Stimulated activated CD8-positive, alpha-beta memory T cell treated with anti-CD3 and anti-CD28 coated beads, Interleukin-7, amount 100 ng/mL, for 48 hours (primary cell): ENCODE data around the gene DNAJB5.
"Not testable (repeated sequence)": the region's sequence is repeated elsewhere in the genome, so short reads cannot be mapped to it uniquely, and the experiment has no call there.

Experiments
- DNase-seq, 2 donors: peaks; one replicate each; pipeline ENCODE4 v3.0.0-alpha.2; 2020; ENCODE audit warnings: low read depth in 1 of 2; ENCODE audit errors: extremely low read depth in 1 of 2

DNAJB5 gene

DNA sequence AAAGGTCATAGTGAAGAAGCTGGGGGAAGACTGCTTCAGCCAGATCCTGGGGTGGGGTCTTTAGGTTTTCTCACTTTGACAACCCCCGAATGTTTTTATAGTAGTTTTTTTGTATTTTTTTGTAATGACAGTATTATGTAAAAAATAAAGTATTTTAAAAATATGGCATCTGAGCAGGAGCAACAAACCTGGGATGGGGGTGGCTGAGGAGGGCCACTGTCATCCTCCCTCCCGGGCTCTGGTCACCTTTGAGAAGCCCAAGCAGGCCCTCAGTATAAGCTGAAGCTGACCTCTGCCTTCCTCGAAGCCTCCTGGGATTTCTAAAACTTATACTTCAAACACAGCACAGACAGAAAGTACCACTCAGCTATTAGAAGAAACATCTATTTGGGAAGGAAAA is 8.7 kb downstream of the DNAJB5 start:
- DNase-seq = no peak

DNA sequence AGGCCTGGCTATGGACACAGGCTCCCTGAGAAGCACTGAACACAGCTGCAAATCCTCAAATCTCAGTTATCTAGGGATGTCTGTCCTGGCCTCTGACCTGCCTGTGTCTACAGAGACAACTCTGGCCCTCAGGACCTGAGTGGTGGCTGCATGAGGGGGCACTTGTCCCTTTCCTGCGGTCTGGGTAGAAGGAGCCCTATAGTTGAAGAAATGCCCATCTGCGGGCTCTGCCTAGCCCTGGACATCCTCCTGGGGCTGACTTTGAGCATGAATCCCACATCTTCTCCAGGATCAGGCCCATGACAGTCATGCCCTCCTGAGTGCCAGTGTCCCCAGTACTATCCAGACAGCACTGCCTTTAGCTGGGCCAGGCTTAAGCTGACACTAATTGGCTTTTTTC is 10.0 kb downstream of the DNAJB5 start:
- no peak for DNase-seq

DNA sequence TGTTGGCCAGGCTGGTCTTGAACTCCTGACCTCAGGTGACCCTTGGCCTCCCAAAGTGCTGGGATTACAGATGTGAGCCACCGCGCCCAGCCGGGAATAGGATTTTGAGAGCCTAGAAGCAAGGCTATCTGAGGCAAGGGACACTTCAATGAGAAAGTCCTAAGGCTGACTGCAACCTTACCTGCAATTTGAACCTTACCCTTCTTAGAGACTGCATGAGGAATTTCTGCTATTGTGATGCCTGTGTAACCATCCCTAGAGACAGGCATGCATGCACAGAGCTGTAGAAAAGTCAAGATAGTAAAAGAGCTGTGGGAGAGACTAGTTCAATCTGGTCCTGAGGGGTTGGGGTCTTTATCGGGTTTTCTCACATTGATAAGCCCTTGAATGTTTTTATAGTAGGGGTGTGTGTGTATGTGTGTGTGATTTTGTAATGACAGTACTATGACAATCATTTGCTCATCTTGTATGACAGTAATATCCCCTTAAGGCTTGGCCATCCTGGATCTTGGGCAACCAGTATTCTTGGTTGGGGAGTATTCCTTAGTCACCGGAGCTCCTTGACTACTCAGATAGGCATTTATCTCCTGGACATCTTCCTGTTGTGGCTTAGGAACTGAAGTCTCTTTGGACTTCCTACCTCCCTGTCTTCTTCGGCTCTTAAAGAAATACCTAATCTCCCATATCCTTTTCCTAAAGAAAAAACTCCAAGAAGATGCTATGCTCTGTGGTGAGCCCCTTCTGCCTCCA is 11.2 kb downstream of the DNAJB5 start:
- DNase-seq = no peak

DNA sequence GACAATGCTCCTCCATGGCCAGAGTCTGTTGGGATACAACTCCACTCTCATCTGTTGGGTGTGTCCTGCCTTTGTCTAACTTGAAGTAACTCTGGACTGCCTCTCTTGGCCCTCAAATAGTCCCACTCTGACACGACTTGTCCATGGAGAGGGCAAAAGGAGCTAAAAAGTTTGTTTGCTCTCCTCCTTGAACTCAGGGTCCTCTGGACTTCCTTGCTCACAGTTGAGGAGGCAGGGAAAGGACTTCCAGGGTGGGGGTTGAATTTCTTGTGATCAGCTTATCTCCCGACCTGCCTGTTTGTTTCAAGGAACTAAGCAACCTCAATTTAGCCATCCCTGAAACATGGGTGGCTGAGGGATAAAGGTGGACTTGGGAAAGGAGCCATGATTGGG is 11.7 kb downstream of the DNAJB5 start:
- no peak for DNase-seq

DNA sequence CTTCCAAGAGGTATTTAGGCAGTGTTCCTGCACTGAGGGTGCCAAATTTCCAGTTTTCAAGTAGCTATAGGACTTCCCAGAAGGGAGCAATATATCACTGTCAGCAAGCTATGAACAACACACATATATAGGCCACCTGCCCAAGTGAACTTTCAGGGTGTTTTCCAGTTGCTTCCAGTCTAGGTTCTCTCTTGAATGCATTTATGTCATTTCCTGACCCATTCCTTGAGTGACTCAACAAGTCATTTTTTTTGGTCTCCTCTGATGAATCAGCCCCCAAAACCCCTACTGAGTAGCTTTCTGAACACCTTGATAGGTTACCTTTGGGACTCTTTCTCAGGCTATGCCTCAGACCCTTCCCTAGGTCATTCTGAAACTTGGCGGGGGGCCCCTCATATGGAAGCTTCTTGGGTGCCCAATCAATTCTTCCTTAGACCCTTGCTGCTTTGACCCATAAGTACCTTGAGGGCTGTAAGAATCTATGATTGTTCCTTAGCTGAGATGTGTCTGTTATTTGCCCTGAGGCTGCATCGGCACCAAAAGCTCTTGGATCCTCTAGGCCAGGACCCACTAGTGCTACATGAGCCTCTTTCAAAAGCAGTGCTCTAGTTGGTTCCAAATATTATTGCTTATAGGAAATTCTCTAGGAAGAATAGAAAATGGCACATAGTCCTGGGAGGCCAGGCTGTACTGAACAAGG is 12.4 kb downstream of the DNAJB5 start:
- no peak for DNase-seq

DNA sequence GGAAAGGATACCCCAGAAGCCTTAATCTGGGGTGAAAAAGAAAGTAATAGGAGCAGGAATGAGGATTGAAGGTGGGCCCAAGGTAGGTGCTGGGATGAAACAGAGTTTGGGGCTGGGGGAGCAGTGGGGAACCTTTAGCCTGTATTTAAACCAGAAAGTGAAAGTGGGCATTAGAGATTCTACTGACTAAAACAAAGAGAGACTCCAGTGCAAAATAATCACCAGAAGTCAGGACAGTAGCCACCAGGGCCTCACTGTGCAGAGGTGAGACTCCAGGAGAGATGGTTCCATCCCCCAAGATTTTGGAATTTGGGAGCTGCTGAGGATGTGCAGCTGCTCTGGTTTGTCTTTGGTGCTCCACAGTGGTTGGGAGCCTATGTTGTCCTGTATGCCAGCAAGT is 13.1 kb downstream of the DNAJB5 start:
- no peak for DNase-seq

DNA sequence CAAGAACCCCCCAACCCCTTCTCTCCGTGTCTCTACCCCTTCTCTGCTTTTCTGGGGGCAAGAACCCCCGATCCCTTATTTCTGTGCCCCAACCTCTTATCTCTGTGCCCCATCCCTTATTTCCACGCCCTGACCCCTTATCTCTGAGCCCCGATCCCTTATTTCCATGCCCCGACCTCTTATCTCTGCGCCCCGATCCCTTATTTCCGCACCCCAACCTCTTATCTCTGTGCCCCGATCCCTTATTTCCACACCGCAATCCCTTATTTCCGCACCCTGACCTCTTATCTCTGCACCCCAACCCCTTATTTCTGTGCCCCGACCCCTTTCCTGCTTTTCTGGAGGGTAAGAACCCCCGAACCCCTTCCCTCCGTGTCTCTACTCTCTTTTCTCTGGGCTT is 14.8 kb downstream of the DNAJB5 start:
- DNase-seq = not testable (repeated sequence)

DNA sequence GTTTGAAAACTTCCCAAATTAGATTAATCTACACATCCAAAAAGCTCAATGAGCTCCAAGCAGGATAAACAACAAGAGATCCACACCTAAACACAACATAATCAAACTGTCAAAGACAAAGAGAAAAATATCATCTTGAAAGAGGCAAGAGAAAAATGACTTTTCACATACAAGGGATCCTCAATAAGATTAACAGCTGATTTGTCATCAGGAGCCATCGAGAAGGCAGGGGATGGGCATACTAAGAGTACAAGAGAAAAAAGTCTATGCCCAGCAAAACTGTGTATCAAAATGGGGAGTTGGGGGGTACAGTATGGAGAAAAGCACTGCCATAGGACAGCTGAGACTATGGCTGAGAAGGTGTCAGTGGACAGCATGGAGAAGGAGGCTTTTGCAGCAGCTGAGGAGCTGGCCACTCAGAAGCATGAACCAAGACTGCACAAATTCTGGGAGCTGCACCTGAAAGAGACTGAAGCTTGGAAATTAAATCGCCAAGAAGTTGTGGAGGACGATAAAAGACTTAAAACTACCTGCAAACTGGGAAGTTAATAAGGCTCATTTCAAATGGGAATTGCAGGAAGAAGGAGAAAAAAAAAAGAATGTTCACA is 20.9 kb downstream of the DNAJB5 start:
- no peak for DNase-seq

DNA sequence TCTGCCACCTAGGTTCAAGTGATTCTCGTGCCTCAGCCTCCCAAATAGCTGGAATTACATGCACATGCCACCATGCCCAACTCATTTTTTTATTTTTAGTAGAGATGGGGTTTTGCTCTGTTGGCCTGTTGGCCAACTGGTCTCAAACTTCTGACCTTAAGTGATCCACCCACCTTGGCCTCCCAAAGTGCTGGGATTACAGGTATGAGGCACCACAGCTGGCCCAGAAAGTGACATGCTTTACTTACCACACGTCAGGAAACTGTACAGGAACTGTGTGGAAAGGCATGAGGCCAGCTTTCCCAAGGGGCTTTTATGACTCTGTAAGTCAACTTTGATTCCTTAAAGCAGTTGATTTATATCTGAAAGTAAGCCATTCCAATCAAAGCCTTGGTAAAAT is 25.0 kb downstream of the DNAJB5 start:
- DNase-seq = no peak

DNA sequence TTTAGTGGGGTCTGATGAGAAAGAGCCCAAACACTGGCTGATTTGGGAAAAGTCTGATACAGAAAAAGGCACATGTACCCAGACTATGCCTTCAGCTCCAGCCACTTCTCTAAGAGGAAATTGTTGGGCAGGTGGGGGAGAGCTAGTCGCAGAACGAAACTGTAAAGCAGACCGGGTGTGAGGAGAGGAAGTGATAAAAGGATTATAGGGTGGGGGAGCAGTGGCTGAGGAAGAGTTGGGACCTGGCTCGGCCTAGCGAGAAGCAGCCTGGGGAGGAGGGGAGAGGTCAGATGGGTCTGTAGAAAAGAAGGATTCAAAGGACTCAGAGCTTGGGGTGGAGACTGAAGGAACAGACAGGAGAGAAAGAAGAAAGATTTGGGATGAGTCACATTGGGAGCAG is 33.9 kb downstream of the DNAJB5 start:
- not testable (repeated sequence) for DNase-seq

DNA sequence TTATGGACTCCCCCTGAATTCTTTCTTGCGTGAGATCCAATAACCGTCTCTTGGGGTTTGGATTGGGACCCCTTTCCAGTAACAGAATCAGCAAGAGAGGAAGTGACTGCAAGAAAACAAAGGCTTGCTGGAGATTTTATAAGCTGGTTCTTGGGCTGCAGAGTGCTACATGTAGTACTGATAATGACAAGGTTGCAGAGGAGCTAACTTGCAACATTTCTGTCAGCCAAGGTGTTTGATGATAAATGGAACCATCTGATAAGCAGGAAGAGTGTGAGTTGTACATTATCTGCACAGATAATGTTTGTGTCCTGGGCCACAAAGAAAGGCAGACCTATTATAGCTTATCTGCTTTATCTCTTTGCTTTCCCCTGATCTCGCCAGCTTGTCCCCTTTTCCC is 37.1 kb downstream of the DNAJB5 start:
- DNase-seq = no peak

DNA sequence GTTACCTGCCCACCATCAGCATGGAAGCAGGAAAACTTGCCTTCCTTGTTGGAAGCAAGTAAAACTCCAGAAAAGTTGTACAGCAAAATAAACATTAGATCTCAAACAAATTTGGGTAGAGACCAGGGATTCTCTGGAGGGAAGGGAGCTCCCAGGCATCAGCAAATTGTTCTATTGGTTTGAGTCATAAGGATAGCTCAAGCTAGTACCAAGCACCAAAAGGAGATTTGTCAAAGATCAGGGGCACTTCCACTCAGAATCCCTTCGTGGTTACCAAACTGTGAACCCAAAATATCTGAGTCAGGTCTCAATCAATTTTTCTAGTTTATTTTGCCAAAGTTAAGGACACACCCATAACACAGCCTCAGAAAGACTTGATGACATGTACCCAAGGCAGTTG is 37.8 kb downstream of the DNAJB5 start:
- no peak for DNase-seq

DNA sequence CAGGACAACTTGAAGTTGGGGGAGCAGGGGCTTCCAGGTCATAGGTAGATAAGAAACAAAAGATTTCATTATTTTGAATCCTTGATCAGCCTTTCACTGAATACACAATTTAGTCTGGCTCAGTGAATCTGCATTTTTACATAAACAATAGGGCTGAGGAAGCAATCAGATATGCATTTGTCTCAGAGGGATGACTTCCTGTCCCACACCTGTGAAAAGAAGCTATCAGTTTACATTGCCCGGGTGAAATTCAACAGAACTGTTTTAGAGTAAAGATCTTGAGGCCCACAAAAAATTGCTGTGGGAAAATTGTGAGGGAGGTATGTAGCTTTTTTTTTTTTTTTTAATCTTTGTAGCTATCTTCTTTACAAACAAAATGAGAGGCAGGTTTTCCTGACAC is 38.3 kb downstream of the DNAJB5 start:
- no peak for DNase-seq

DNA sequence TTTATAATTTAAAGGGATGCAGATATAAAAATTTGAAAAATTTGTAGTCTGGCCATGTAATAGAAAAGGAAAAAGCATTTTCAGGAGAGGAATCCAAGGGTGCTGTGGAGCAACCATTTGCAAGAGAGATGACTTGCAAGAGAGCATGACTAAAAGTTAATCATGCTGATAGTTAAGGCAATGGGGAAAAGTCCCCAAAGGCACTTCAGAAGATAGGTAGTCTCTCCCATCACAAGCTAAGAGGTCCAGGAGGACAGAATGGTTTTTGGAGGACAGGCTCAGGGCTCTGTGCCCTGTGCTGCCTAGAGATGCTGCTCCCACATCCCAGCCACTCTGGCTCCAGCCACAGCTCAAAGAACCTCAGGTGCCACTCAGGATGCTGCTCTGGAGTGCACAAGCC is 38.8 kb downstream of the DNAJB5 start:
- no peak for DNase-seq

DNA sequence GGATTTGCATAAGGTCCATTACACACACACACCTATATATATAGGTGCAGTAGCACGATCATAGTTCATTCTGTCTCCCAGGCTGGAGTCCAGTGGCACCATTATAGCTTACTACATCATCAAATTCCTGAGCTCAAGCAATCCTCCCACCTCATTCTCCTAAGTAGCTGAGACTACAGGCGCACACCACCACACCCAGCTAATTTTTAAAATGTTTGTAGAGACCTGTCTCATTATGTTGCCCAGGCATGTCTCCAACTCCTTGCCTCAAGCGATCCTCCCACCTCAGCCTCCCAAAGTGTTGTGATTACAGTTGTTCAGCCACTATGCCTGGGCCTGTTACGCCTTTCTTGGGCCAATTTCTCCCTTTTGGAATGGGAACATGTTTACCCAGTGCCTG is 39.7 kb downstream of the DNAJB5 start:
- DNase-seq = no peak

DNA sequence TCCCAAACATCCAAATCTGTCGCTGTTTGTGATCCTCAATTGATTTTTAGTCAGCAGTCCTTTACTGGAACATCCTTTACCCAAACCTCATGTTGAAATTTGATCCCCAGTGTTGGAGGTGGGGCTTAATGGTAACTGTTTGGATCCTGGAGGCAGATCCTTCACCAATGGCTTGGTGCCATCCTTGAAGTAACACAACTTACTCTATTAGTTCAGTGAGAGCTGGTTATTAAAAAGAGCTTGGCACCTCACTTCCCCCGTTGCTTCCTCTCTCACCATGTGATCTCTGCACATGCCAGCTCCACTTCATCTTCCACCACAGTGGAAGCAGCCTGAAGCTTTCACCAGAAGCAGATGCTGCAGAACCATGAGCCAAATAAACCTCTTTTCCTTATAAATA is 40.3 kb downstream of the DNAJB5 start:
- DNase-seq = no peak

DNA sequence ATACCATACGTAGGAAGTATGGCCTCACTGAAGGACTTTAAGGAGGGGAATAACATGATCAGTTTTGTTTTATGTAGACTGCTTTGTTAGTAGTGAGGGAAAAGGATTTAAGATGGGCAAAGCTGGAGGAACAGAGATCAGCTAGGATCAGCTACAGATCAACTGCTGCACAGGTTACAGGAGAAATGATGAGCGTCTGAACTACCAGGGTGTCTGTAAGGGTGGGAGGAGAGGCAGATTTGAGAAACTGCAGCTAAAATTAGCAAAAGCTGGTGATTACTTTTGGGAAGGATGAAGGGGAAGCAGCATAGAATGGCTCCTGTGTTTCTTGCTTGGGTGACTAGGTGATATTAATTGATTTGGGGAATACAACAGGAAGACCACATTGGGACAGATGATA is 43.6 kb downstream of the DNAJB5 start:
- no peak for DNase-seq

DNA sequence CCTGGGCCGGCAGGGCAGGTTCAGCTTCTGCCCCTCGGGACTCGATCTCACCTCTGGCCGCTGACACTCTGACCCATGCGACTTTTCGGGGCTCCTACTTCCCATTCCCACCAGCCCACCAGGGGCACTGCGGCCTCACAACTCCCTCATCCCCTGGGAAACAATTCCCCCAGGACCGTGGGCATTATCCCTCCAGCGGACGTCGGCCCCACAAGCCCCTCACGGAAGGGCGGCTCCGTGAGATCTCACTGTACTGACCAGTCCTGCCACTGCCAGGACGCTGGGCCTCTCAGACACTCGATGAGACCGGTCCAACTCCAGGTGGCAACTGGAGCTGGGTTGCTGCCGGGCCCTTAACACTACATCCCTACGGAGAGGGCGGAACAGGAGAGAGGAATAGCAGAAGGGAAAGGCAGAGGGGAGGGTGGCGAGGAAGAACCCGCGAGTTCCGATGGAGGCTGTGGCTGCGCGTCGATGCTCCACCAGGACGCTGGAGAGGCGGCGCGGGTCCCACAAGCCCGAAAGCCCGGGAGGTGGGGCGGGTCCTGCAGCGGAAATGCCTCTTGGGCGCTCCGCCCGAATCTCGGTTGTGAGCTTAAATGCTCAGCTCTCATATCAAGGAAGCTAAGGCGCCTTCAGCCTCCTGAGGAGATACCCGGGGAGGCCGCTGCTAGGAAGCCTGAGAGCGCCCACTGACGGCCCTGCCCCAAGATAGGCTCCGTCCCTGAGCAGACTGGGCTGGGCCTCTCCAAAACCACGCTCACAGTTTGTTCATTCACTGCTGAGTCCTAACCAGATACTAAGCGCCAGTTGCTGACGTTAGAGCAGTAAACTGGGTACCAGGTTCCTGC is 46.5 kb downstream of the DNAJB5 start:
- peak; percentile 6 to 18 for DNase-seq

DNA sequence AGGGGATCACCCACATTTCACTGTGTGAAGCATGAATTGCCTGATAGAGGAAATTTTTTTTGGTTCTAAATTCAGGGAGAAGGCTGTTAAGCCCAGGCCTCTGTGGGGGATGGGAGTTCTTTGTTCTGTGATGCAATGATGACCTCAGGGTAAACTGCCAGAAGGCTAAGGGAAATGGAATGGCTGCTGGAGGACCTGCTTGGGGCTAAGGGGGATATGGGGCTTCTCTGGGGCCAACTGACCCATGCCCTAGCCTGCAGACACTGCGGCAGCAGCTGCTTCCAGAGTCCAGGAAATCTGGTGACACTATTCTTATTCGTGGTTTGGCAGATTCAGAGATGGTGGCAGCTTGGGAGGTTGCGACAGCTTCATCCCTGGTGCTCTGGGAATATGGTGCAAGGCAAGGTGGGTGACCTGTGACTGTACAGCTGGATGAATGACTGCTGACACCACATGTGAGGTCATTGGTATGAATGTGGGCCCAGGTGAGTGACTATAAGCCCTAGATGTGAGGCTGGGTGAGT is 52.6 kb downstream of the DNAJB5 start:
- no peak for DNase-seq

DNA sequence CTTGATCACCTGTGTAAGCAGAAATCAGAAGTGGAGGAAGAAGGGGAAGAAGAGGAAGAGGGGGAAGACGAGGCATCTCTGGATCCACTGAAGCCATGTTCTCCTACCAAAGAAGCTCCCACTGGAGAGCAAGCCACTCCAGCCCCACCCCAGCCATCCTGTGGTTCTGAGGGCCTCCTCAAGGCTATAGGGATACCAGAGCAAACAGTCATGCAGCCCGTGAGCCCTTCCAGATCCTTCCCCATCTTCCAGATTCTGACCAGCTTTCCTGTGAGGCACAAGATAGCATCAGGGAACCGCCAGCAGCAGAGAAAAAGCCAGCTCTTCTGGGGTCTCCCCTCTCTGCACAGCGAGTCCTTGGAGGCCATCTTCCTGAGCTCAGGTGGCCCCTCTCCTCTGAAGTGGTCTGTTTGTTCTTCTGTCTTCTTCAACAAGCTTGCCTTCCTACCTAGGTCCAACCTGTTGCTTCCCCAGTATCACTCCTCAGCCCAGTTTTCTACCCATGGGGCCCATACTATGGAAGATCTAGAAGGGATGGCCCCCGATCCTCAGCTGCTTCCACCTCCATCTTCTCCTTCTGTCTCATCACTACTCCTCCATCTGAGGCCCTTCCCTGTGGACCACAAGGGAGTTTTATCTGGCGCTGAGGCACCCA is 53.5 kb downstream of the DNAJB5 start:
- DNase-seq = no peak

DNA sequence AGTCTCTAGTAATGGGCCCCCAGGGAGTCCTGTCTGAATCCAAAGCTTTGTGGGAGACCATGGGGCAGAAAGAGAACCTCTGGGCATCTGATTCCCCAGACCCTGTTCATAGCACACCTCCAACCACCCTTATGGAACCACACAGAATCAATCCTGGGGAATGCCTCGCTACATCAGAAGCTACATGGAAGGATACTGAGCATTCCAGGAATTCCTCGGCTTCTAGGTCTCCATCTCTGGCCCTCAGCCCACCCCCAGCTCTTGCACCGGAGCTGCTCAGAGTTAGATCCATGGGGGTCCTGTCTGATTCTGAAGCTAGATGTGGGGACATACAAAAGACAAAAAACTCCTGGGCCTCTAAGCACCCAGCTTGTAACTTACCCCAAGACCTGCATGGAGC is 54.5 kb downstream of the DNAJB5 start:
- no peak for DNase-seq
